ENCODE results near the gene CTIF.

DNA sequence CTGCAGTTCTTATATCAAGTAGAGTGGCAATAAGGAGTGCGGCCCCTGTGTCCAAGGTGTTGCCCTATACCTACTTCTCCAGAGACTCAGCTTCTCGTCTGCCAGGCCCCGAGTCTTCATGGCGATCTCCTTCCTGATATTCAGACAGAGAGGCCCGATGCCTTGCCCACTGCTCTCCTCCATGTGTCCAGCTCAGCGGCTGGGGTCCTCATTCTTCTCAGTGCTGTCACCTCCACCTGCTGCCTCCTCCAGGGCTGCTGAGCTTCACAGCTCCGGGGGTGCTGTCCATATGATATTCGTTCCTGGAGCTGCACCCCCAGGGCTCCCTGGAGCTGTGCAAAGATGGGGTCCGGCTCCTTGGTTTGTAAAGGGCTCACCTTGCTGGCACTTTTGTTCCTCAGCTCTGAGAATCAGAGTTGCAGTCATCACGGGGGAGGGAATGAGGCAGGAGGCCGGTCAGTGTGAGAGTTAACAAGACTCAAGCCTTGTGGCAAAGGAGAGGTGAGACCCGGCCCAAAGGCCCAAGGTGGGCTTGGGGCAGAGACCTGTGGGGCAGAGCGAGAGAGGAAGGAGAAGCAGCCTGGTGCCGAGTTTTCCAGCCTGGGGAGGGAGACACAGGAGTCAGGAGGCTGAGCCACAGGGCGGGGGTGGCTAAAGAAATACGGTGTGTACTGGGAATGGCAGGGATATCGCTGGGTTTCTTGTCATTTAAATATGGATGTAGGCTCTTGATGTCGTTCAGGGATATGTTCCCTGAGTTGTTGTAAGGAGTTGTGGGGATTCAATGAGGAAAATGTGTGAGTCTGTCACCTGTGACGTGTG, 120.6 kb downstream of the CTIF start:
- TF ChIP-seq, protein P1, sequence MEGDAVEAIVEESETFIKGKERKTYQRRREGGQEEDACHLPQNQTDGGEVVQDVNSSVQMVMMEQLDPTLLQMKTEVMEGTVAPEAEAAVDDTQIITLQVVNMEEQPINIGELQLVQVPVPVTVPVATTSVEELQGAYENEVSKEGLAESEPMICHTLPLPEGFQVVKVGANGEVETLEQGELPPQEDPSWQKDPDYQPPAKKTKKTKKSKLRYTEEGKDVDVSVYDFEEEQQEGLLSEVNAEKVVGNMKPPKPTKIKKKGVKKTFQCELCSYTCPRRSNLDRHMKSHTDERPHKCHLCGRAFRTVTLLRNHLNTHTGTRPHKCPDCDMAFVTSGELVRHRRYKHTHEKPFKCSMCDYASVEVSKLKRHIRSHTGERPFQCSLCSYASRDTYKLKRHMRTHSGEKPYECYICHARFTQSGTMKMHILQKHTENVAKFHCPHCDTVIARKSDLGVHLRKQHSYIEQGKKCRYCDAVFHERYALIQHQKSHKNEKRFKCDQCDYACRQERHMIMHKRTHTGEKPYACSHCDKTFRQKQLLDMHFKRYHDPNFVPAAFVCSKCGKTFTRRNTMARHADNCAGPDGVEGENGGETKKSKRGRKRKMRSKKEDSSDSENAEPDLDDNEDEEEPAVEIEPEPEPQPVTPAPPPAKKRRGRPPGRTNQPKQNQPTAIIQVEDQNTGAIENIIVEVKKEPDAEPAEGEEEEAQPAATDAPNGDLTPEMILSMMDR (conservative IDR thresholded peaks at IDR 0.05; ENCODE audit: low read length): no peak
- TF ChIP-seq EZH2phosphoT487 (IDR thresholded peaks at IDR 0.05; ENCODE audit: borderline replicate concordance, low read depth, low read length): no peak

Data from OCI-LY7 (cell line).